HT-29 (cell line): ENCODE results near the gene PALM. TPM values are rescaled to one million over a fixed set of nuclear protein-coding genes. Genes with fewer than 3 reads are reported as not detected.
"Not testable (repeated sequence)": the region's sequence is repeated elsewhere in the genome, so short reads cannot be mapped to it uniquely, and the experiment has no call there.

Source experiments
- DNase-seq: peaks from one replicate; pipeline ENCODE4 v3.0.0-alpha.2; 2015; ENCODE audit warnings: low spot score
- total RNA-seq: library from RNA; depleted of rRNA; stranded (reverse); fragments of >200 nt; shearing (Covaris generic); gene quantifications from 2 replicates; pipeline ENCODE4 v1.2.3, GENCODE V29; 2014; rRNA removed

The PALM gene
- 0.13 TPM in 1 of 2 replicates, not detected in the other for total RNA-seq

GRCh38 chr19:708154-709143, at the start of gene PALM:
PALM (plus strand) TSS chr19:708935; CDS start chr19:709147, 212 bp downstream.
- no peak for DNase-seq

- DNase-seq = peak; percentile 13
Observed at GRCh38 chr19:660793-661426, 47.8 kb upstream of the PALM start.

GRCh38 chr19:661427-662196, 47.1 kb upstream of the PALM start:
- no peak for DNase-seq

GRCh38 chr19:662207-662961, 46.4 kb upstream of the PALM start:
- DNase-seq = peak; percentile 38

GRCh38 chr19:662962-663681, 45.6 kb upstream of the PALM start, which contains the start of gene RNF126:
RNF126 (minus strand) TSS chr19:663214; CDS start chr19:663121, 93 bp downstream.
- DNase-seq = peak; percentile 81

GRCh38 chr19:663682-664117, 45.0 kb upstream of the PALM start:
- no peak for DNase-seq

GRCh38 chr19:664913-665443, 43.8 kb upstream of the PALM start:
- peak; percentile 71 for DNase-seq

GRCh38 chr19:666985-667573, 41.7 kb upstream of the PALM start:
- DNase-seq = not testable (repeated sequence)

- DNase-seq = not testable (repeated sequence)
Observed at GRCh38 chr19:668675-669434, 39.9 kb upstream of the PALM start.

- DNase-seq = no peak
Observed at GRCh38 chr19:670609-671075, 38.1 kb upstream of the PALM start.

GRCh38 chr19:674282-675151, 34.2 kb upstream of the PALM start:
- DNase-seq = no peak

- no peak for DNase-seq
Observed at GRCh38 chr19:676007-676338, 32.8 kb upstream of the PALM start.

- DNase-seq = no peak
Observed at GRCh38 chr19:676339-677105, 32.2 kb upstream of the PALM start, which contains the start of gene FSTL3. FSTL3 (plus strand) TSS chr19:676392; CDS start chr19:676424, 32 bp downstream.

GRCh38 chr19:677201-677600, 31.5 kb upstream of the PALM start:
- no peak for DNase-seq

- peak; percentile 19 for DNase-seq
Observed at GRCh38 chr19:677601-678436, 30.9 kb upstream of the PALM start.
